IMR-90 (cell line): ENCODE measurements around the gene UBE2A. TPM values are rescaled to one million over a fixed set of nuclear protein-coding genes. Genes with fewer than 3 reads are reported as not detected.

Experiments
- ATAC-seq: fragments of 200-7000 bp; cut with Tn5 transposase; 2 replicates; pipeline ENCODE4 v1.9.1; 2020; ENCODE audit warnings: low read depth, mild to moderate bottlenecking, moderate library complexity
- BruUV-seq: library from RNA; stranded (reverse); fragments of 400-500 nt; replicated peaks from 2 replicates; lab custom pipeline; 2021; lab: Mats Ljungman, UMichigan
- CTCF ChIA-PET: fragments of 300-600 bp; formaldehyde crosslinking; extraction: SDS; loops from one replicate; lab custom pipeline; 2021; ENCODE audit warnings: antibody characterized with exemption; lab: Yijun Ruan, JAX
- POLR2A ChIA-PET: fragments of 300-600 bp; sonication (Branson Sonifier 250); formaldehyde crosslinking; loops from one replicate; lab custom pipeline; 2022; ENCODE audit warnings: antibody characterized with exemption; ENCODE audit not compliant: unreplicated experiment; lab: Charles Lee
- DNase-seq: peaks from one replicate; pipeline ENCODE4 v3.0.0; 2013
- H2AFZ ChIP-seq: replicated peaks from 2 replicates; pipeline ENCODE3; 2013; ENCODE audit warnings: low read length, mild to moderate bottlenecking; ENCODE audit not compliant: poor library complexity
- H2AK5ac ChIP-seq: 2 replicates; pipeline ENCODE4 v1.6.1; 2013; ENCODE audit warnings: low read depth, low read length, inconsistent platforms
- H2AK9ac ChIP-seq: replicated peaks from 2 replicates; pipeline ENCODE3; 2013; ENCODE audit warnings: mild to moderate bottlenecking, low read depth, low read length, moderate library complexity; ENCODE audit not compliant: poor library complexity
- H2BK120ac ChIP-seq: 2 replicates; pipeline ENCODE4 v1.6.1; 2013; ENCODE audit warnings: low read depth, low read length, inconsistent platforms
- H2BK15ac ChIP-seq: 3 replicates; pipeline ENCODE4 v1.6.1; 2013; ENCODE audit warnings: low read depth, low read length, inconsistent platforms
- H2BK20ac ChIP-seq: 2 replicates; pipeline ENCODE4 v1.6.1; 2013; ENCODE audit warnings: low read depth, mild to moderate bottlenecking, inconsistent platforms, low read length, moderate library complexity
- H2BK5ac ChIP-seq: 2 replicates; pipeline ENCODE4 v1.6.1; 2013; ENCODE audit warnings: mild to moderate bottlenecking, low read depth, low read length, inconsistent platforms; ENCODE audit not compliant: poor library complexity, severe bottlenecking
- H3K14ac ChIP-seq: replicated peaks from 2 replicates; pipeline ENCODE4 v1.6.1; 2013; ENCODE audit warnings: low read depth, low read length, inconsistent platforms
- H3K18ac ChIP-seq: 2 replicates; pipeline ENCODE4 v1.6.1; 2013; ENCODE audit warnings: low read depth, low read length, control low read depth
- H3K23ac ChIP-seq: 2 replicates; pipeline ENCODE4 v1.6.1; 2013; ENCODE audit warnings: low read depth, low read length, inconsistent platforms
- H3K27ac ChIP-seq: 2 replicates; pipeline ENCODE4 v1.5.1; 2013; ENCODE audit warnings: mild to moderate bottlenecking, control low read depth, low read length; ENCODE audit not compliant: insufficient read depth
- H3K27me3 ChIP-seq: 2 replicates; pipeline ENCODE4 v1.6.1; 2013; ENCODE audit warnings: low read length; ENCODE audit not compliant: control insufficient read depth, insufficient read depth
- H3K36me3 ChIP-seq: 2 replicates; pipeline ENCODE4 v1.6.1; 2013; ENCODE audit warnings: low read length, mixed read lengths; ENCODE audit not compliant: control insufficient read depth, insufficient read depth
- H3K4ac ChIP-seq: 2 replicates; pipeline ENCODE4 v1.6.1; 2013; ENCODE audit warnings: low read depth, low read length, inconsistent platforms
- H3K4me1 ChIP-seq: 2 replicates; pipeline ENCODE4 v1.6.1; 2013; ENCODE audit warnings: low read length, mixed read lengths; ENCODE audit not compliant: control insufficient read depth, insufficient read depth
- H3K4me2 ChIP-seq: 2 replicates; pipeline ENCODE4 v1.6.1; 2013; ENCODE audit warnings: low read depth, mild to moderate bottlenecking, control low read depth, low read length, moderate library complexity
- H3K4me3 ChIP-seq: 2 replicates; pipeline ENCODE4 v1.5.1; 2013; ENCODE audit warnings: low read depth, mild to moderate bottlenecking, control low read depth, low read length, moderate library complexity; ENCODE audit not compliant: insufficient read depth
- H3K56ac ChIP-seq: 2 replicates; pipeline ENCODE4 v1.6.1; 2013; ENCODE audit warnings: low read length, inconsistent platforms; ENCODE audit not compliant: insufficient read depth; ENCODE audit errors: extremely low read depth
- H3K79me1 ChIP-seq, 2 experiments: 2 replicates each; pipeline ENCODE4 v1.6.1; 2013; ENCODE audit warnings: low read length in 2 of 2, inconsistent platforms in 1 of 2, low read depth in 1 of 2
- H3K9ac ChIP-seq: 2 replicates; pipeline ENCODE4 v1.6.1; 2013; ENCODE audit warnings: low read depth, low read length, control low read depth
- H3K9me1 ChIP-seq: 2 replicates; pipeline ENCODE4 v1.6.1; 2013; ENCODE audit warnings: low read length, inconsistent platforms; ENCODE audit not compliant: insufficient read depth
- H3K9me3 ChIP-seq: 2 replicates; pipeline ENCODE4 v1.6.1; 2013; ENCODE audit warnings: low read length; ENCODE audit not compliant: control insufficient read depth, insufficient read depth
- H4K20me1 ChIP-seq: 2 replicates; pipeline ENCODE4 v1.6.1; 2013; ENCODE audit warnings: low read length, inconsistent platforms; ENCODE audit not compliant: insufficient read depth
- H4K5ac ChIP-seq: 2 replicates; pipeline ENCODE4 v1.6.1; 2013; ENCODE audit warnings: mild to moderate bottlenecking, low read depth, low read length, control low read depth
- H4K8ac ChIP-seq, 2 experiments: 2 replicates each; pipeline ENCODE4 v1.6.1; 2013; ENCODE audit warnings: low read depth in 2 of 2, low read length in 2 of 2, control low read depth in 1 of 2, inconsistent platforms in 1 of 2
- H4K91ac ChIP-seq: 2 replicates; pipeline ENCODE4 v1.6.1; 2013; ENCODE audit warnings: low read depth, low read length, inconsistent platforms; ENCODE audit not compliant: insufficient read depth
- BHLHE40 ChIP-seq: fragments of 150-350 bp; IDR thresholded peaks from 2 replicates; pipeline ENCODE4 v1.6.1; 2016; ENCODE audit warnings: mild to moderate bottlenecking, low read depth, low read length
- CEBPB ChIP-seq: IDR thresholded peaks from 2 replicates; pipeline ENCODE4 v1.6.1; 2012; ENCODE audit warnings: low read depth, low read length, improper control_type of control experiment
- FOS ChIP-seq: fragments of 150-350 bp; IDR thresholded peaks from 2 replicates; pipeline ENCODE4 v1.6.1; 2016; ENCODE audit warnings: low read depth, low read length
- MAFK ChIP-seq: IDR thresholded peaks from 2 replicates; pipeline ENCODE4 v1.6.1; 2012; ENCODE audit warnings: low read depth, low read length, improper control_type of control experiment
- MAZ ChIP-seq: IDR thresholded peaks from 2 replicates; pipeline ENCODE4 v1.6.1; 2012; ENCODE audit warnings: low read depth, mild to moderate bottlenecking, low read length, improper control_type of control experiment, moderate library complexity, borderline replicate concordance
- MXI1 ChIP-seq: IDR thresholded peaks from 2 replicates; pipeline ENCODE4 v1.6.1; 2012; ENCODE audit warnings: low read depth, mild to moderate bottlenecking, low read length, moderate library complexity, borderline replicate concordance
- NFE2L2 ChIP-seq: fragments of 150-350 bp; IDR thresholded peaks from 2 replicates; pipeline ENCODE4 v1.6.1; 2016; ENCODE audit warnings: low read depth, mild to moderate bottlenecking, low read length
- POLR2A ChIP-seq: IDR thresholded peaks from 2 replicates; pipeline ENCODE4 v1.6.1; 2012; ENCODE audit warnings: mild to moderate bottlenecking, low read depth, low read length
- RAD21 ChIP-seq: IDR thresholded peaks from 2 replicates; pipeline ENCODE4 v1.6.1; 2012; ENCODE audit warnings: low read length, improper control_type of control experiment
- RCOR1 ChIP-seq: IDR thresholded peaks from 2 replicates; pipeline ENCODE4 v1.6.1; 2012; ENCODE audit warnings: mild to moderate bottlenecking, low read length, improper control_type of control experiment; ENCODE audit not compliant: insufficient replicate concordance
- SMC3 ChIP-seq: fragments of 150-350 bp; IDR thresholded peaks from 2 replicates; pipeline ENCODE4 v1.6.1; 2016; ENCODE audit warnings: low read depth, mild to moderate bottlenecking, antibody characterized with exemption, low read length, moderate library complexity
- WGBS, 2 experiments: methylation state at CpG; one replicate each; pipeline versions ENCODE4 v1.1.5 to v1.1.7; 2013; ENCODE audit warnings: missing lambda C conversion rate in 2 of 2; ENCODE audit not compliant: insufficient read length in 1 of 2; ENCODE audit errors: extremely low coverage in 2 of 2; 5-methylcytosine and 5-hydroxymethylcytosine counted together
- dilution Hi-C: fragments of 300-500 bp; cut with HindIII; formaldehyde crosslinking; loops from one replicate; pipeline ENCODE4 v1.14.3; 2018; ENCODE audit warnings: low sequenced_read_pairs; ENCODE audit not compliant: unreplicated experiment
- in situ Hi-C: fragments of 300-500 bp; cut with MboI; formaldehyde crosslinking; loops from 3 replicates; pipeline ENCODE4 v1.14.3; 2019; ENCODE audit warnings: low sequenced_read_pairs, inconsistent platforms, mixed read lengths
- intact Hi-C: fragments of 100-400 bp; cut with micrococcal nuclease; formaldehyde crosslinking; loops from 2 replicates; pipeline ENCODE4 v1.10.0; 2022
- polyA plus RNA-seq, 3 experiments: library from polyadenylated mRNA; depleted of rRNA; stranded (reverse); fragments of >200 nt; gene quantifications; 2 replicates each; pipeline ENCODE4 v1.2.3, GENCODE V29; 2012; ENCODE audit warnings: low replicate concordance in 1 of 3
- total RNA-seq: library from RNA; depleted of rRNA; stranded (reverse); fragments of >200 nt; gene quantifications from 2 replicates; pipeline ENCODE4 v1.2.3, GENCODE V29; 2012
- TF ChIP-seq, protein P1 (sequence below): fragments of 150-350 bp; IDR thresholded peaks from 2 replicates; pipeline ENCODE4 v1.6.1; 2017; ENCODE audit warnings: mild to moderate bottlenecking, antibody characterized with exemption, low read length, low read depth
- TF ChIP-seq, protein P2 (sequence below): conservative IDR thresholded peaks from 2 replicates; pipeline ENCODE4 v1.5.1; 2012; ENCODE audit warnings: mild to moderate bottlenecking, low read depth, low read length, improper control_type of control experiment
- TF ChIP-seq, protein P3 (sequence below): fragments of 150-350 bp; IDR thresholded peaks from 2 replicates; pipeline ENCODE4 v1.6.1; 2016; ENCODE audit warnings: low read depth, mild to moderate bottlenecking, low read length, moderate library complexity, borderline replicate concordance

Gene UBE2A
- total and polyA plus RNA-seq, 2 of the 4 experiments (the other 2 are of a cell fraction), result 12.9 to 50.5 TPM

DNA sequence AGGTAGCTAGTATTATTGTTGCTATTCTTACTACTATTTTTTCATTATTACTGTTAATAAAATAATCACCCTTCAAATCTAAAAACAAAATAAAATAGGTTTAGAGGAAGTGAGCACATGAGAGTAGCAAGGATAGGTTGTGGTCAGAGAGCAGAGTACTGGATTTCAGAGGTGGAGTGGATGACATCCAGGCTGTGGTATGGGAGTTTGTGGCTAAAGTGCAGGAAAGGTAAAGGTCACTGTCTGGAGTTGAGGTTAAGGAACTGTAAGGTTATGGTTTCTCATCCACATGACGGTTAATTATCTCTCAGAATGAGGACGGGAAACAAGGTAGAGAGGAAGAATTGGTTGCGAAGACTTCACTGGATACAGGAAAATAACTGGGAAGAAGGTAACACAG, 36.9 kb upstream of the UBE2A start:
- Histone ChIP-seq H3K9me3 (no peaks in the 10 kb centered on the region), H4K91ac (no peak overlapping the region), H3K4me3 (no peak overlapping the region), H2BK5ac (no peak overlapping the region), H3K4ac (no peak overlapping the region), H3K9ac (no peak overlapping the region), H2AK9ac (no peak overlapping the region), H3K27ac (no peak overlapping the region), H2AK5ac (no peak overlapping the region), H3K56ac (no peak overlapping the region), H3K14ac (no peak overlapping the region), H3K9me1 (no peaks in the 10 kb centered on the region), H2AFZ (no peak overlapping the region), H4K20me1 (no peaks in the 10 kb centered on the region), H3K18ac (no peak overlapping the region), H2BK120ac (no peak overlapping the region), H3K27me3 (no peaks in the 10 kb centered on the region), H3K79me1 (no peaks in the 10 kb centered on the region; a peak in 1 of 4 replicates), H3K4me1 (no peaks in the 10 kb centered on the region), H4K8ac (no peak overlapping the region), H4K5ac (no peak overlapping the region), H3K36me3 (peaks cover 5% of the 10 kb centered on the region), H2BK15ac (no peak overlapping the region), H3K23ac (no peak overlapping the region), H2BK20ac (no peak overlapping the region), H3K4me2 (no peak overlapping the region)
- intact Hi-C loops (no loop called here), in situ Hi-C loops (no loop called here), dilution Hi-C loops (no loop called here)
- ChIA-PET POLR2A (no interaction called here), CTCF (no interaction called here)
- TF ChIP-seq RCOR1, result no peak
- TF ChIP-seq, protein P1, sequence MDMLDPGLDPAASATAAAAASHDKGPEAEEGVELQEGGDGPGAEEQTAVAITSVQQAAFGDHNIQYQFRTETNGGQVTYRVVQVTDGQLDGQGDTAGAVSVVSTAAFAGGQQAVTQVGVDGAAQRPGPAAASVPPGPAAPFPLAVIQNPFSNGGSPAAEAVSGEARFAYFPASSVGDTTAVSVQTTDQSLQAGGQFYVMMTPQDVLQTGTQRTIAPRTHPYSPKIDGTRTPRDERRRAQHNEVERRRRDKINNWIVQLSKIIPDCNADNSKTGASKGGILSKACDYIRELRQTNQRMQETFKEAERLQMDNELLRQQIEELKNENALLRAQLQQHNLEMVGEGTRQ, result no peak
- TF ChIP-seq RAD21, result no peak
- TF ChIP-seq POLR2A, result no peak
- no peak for TF ChIP-seq SMC3
- no peak for TF ChIP-seq FOS
- no peak for TF ChIP-seq BHLHE40
- no peak for TF ChIP-seq MAFK
- no peak for TF ChIP-seq MAZ
- TF ChIP-seq NFE2L2, result no peak
- TF ChIP-seq, protein P2, sequence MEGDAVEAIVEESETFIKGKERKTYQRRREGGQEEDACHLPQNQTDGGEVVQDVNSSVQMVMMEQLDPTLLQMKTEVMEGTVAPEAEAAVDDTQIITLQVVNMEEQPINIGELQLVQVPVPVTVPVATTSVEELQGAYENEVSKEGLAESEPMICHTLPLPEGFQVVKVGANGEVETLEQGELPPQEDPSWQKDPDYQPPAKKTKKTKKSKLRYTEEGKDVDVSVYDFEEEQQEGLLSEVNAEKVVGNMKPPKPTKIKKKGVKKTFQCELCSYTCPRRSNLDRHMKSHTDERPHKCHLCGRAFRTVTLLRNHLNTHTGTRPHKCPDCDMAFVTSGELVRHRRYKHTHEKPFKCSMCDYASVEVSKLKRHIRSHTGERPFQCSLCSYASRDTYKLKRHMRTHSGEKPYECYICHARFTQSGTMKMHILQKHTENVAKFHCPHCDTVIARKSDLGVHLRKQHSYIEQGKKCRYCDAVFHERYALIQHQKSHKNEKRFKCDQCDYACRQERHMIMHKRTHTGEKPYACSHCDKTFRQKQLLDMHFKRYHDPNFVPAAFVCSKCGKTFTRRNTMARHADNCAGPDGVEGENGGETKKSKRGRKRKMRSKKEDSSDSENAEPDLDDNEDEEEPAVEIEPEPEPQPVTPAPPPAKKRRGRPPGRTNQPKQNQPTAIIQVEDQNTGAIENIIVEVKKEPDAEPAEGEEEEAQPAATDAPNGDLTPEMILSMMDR, result no peak
- TF ChIP-seq CEBPB, result no peak
- TF ChIP-seq, protein P3, sequence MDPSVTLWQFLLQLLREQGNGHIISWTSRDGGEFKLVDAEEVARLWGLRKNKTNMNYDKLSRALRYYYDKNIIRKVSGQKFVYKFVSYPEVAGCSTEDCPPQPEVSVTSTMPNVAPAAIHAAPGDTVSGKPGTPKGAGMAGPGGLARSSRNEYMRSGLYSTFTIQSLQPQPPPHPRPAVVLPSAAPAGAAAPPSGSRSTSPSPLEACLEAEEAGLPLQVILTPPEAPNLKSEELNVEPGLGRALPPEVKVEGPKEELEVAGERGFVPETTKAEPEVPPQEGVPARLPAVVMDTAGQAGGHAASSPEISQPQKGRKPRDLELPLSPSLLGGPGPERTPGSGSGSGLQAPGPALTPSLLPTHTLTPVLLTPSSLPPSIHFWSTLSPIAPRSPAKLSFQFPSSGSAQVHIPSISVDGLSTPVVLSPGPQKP, result no peak
- TF ChIP-seq MXI1, result no peak
- no TSS peak for BruUV-seq
- ATAC-seq, result no peak
- WGBS, 2 experiments, result 20% methylated on average over 1 of the region's 3 CpGs; no CpG with 5 or more reads in 1 of the 2 experiments
- DNase-seq, result no peak
